PC-9 (cell line): ENCODE data around the gene FAM171A2.

Source experiments
- CTCF ChIP-seq: fragments of 200-600 bp; sonication (generic); conservative IDR thresholded peaks from 2 replicates; pipeline ENCODE4 v1.6.1; 2017; ENCODE audit warnings: mixed run types, antibody characterized with exemption, mild to moderate bottlenecking, moderate library complexity
- EZH2 ChIP-seq: fragments of 200-600 bp; sonication (generic); IDR thresholded peaks from 2 replicates; pipeline ENCODE4 v1.8.0; 2017; ENCODE audit warnings: antibody characterized with exemption, low read depth

- TF ChIP-seq CTCF (peak; percentile 90), EZH2 (no peak)
These were observed 32.3 kb downstream of the FAM171A2 start for GRCh38 chr17:44331249-44331760.
